Transverse colon (tissue), 4 donors: ENCODE measurements around the gene HAGHL. TPM values are rescaled to one million over a fixed set of nuclear protein-coding genes. Genes with fewer than 3 reads are reported as not detected.
"Not testable (repeated sequence)": the region's sequence is repeated elsewhere in the genome, so short reads cannot be mapped to it uniquely, and the experiment has no call there.

Source experiments
- DNase-seq: peaks from one replicate; pipeline ENCODE4 v3.0.0-alpha.2; 2019
- H3K27ac ChIP-seq, 4 donors: fragments of 200-600 bp; sonication (generic); 2 replicates each; pipeline ENCODE4 v1.5.1; 2016 to 2018; ENCODE audit warnings: inconsistent platforms in 4 of 4
- H3K27me3 ChIP-seq: fragments of 200-600 bp; sonication (generic); 2 replicates; pipeline ENCODE4 v1.5.1; 2017; ENCODE audit warnings: inconsistent platforms
- H3K36me3 ChIP-seq, 4 donors: fragments of 200-600 bp; sonication (generic); 2 replicates each; pipeline ENCODE4 v1.5.1; 2017 to 2019; ENCODE audit warnings: inconsistent platforms in 4 of 4
- H3K4me1 ChIP-seq, 4 donors: fragments of 200-600 bp; sonication (generic); 2 replicates each; pipeline ENCODE4 v1.5.1; 2017 to 2020; ENCODE audit warnings: inconsistent platforms in 4 of 4
- H3K4me3 ChIP-seq, 4 donors: fragments of 200-600 bp; sonication (generic); 1 replicate in 1 of 4; 2 replicates in 3 of 4; pipeline versions ENCODE4 v1.5.1 to v1.6.1; 2017 to 2019; ENCODE audit warnings: inconsistent platforms in 4 of 4
- H3K9me3 ChIP-seq, 2 donors: fragments of 200-600 bp; sonication (generic); 2 replicates each; pipeline ENCODE4 v1.5.1; 2017 to 2019; ENCODE audit warnings: inconsistent platforms in 2 of 2
- CTCF ChIP-seq, 5 experiments: fragments of 200-600 bp in 3 of 5; fragments of 450-650 bp in 2 of 5; sonication (generic) in 3 of 5; IDR thresholded peaks; 1 replicate in 2 of 5; 2 replicates in 3 of 5; pipeline ENCODE4 v1.5.1; 2016 to 2017; ENCODE audit warnings: antibody characterized with exemption in 5 of 5, inconsistent platforms in 3 of 5, mild to moderate bottlenecking in 2 of 5, moderate library complexity in 1 of 5
- EP300 ChIP-seq: sonication (generic); formaldehyde crosslinking; IDR thresholded peaks from one replicate; pipeline ENCODE4 v1.6.1; 2017; ENCODE audit warnings: antibody characterized with exemption, low read depth
- POLR2A ChIP-seq: fragments of 450-650 bp; IDR thresholded peaks from one replicate; pipeline ENCODE4 v1.6.1; 2016; ENCODE audit warnings: antibody characterized with exemption, mild to moderate bottlenecking, moderate library complexity
- POLR2AphosphoS5 ChIP-seq, 3 donors: sonication (generic); formaldehyde crosslinking; IDR thresholded peaks; one replicate each; pipeline ENCODE4 v1.6.1; 2016; ENCODE audit warnings: antibody characterized with exemption in 3 of 3
- WGBS, 2 donors: methylation state at CpG; one replicate each; pipeline ENCODE4 v1.1.5; 2018; ENCODE audit warnings: low coverage in 1 of 2; 5-methylcytosine and 5-hydroxymethylcytosine counted together
- in situ Hi-C, 4 donors: fragments of 200-750 bp; cut with MboI; loops; one replicate each; pipeline versions ENCODE4 v1.15.0 to v1.15.1; 2017; ENCODE audit warnings: low sequenced_read_pairs in 3 of 4, low pct_ligation_motif_present in 1 of 4, low pct_unique_long_range_greater_than_20kb in 1 of 4
- intact Hi-C: fragments of 100-400 bp; cut with DNase I; formaldehyde crosslinking; loops from one replicate; pipeline ENCODE4 v1.15.1; 2023; ENCODE audit warnings: low total_unique reads
- total RNA-seq, 4 donors: library from RNA; depleted of rRNA; stranded (reverse); fragments of >200 nt; gene quantifications; one replicate each; pipeline ENCODE4 v1.1.0, GENCODE V29; 2016

The HAGHL gene
- total RNA-seq, 4 donors from 2014 or later: 1.2 to 12.3 (median 5.5) TPM

DNA sequence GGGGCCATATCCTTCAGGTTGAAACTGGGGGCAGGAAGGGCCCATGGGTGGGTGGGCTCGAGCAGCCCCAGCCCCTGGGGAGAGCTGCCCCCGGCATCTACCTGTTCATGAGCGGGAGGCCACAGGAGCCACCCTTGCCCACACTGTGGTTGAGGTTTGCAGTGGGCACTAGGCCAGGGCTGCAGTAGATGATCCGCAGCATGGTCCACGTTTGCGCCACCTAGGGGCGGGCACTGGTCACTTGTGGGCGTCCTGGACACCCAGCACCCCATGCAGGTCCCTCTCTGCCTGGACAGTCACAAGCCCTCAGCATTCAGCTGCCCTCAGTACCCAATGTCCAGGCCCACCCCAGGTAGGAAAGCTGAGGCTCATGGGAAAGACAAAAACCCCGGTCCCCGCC, 40.9 kb upstream of the HAGHL start:
- H3K27ac ChIP-seq: no peak overlapping the region
- H3K36me3 ChIP-seq: peaks cover 0 to 9% (median 0%) of the 10 kb centered on the region in 4 donors
- 48% methylated on average over 10 of the region's 10 CpGs; no CpG with 5 or more reads in 1 of the 2 donors for WGBS, 2 donors
- peaks cover 40 to 58% (median 53%) of the 10 kb centered on the region in 4 donors for H3K4me1 ChIP-seq
- intact Hi-C loops: no loop called here
- in situ Hi-C loops: no loop called here
- peak; percentile 64 for DNase-seq
- TF ChIP-seq POLR2AphosphoS5 (IDR thresholded peaks at IDR 0.05) (no peak), POLR2A (no peak), EP300 (no peak), CTCF (IDR thresholded peaks at IDR 0.05) (peak; percentile 29 to 53 (median 42))
- H3K4me3 ChIP-seq: no peak overlapping the region
- H3K27me3 ChIP-seq: no peaks in the 10 kb centered on the region
- H3K9me3 ChIP-seq: no peaks in the 10 kb centered on the region

DNA sequence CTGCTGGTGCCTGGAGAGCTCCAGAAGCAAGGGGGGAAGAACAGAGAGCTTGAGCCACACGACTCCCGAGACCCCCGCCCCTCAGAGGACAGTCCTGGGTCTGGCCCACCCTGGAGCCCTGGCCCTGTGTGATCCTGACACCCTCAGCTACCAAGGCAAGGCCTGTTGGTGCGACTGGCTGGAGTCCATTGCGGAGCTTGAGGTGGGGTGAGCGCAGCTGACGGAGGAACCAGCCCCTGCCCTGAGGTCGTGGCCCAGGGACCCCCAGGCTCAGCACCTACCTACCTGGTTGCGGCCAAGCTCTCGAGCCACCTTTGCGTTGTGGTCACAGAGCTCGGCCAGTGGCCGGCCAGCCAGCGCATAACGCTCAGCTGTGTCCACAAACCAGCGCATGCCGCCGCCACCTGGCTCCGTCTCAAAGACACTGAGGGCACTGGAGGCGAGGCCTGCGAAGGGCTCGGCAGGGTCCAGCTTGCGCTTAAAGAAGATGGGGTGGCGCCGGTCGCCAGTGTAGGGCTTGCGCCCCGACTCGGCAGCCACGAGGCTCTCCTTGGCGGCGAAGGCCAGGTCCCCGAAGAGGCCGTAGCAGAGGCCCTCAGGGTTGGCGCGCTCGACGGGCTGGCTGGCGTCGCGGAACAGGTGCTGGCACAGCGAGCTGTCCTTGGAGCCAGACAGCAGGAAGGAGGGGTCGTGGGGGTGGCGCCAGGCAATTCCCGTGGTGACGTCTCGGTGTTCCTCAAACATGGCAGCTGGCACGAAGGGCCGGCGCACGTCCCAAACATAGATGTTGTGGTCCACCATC, 40.2 kb upstream of the HAGHL start:
- Histone ChIP-seq H3K4me1 (peaks cover 33 to 51% (median 46%) of the 10 kb centered on the region in 4 donors), H3K9me3 (no peaks in the 10 kb centered on the region), H3K27ac (no peak overlapping the region), H3K4me3 (no peak overlapping the region), H3K36me3 (peaks cover 0 to 9% (median 0%) of the 10 kb centered on the region in 4 donors), H3K27me3 (peaks cover 2% of the 10 kb centered on the region)
- intact Hi-C loops: no loop called here
- in situ Hi-C loops: no loop called here
- TF ChIP-seq POLR2A (no peak), CTCF (IDR thresholded peaks at IDR 0.05) (no peak), EP300 (no peak), POLR2AphosphoS5 (IDR thresholded peaks at IDR 0.05) (no peak)
- WGBS, 2 donors: 94% methylated on average over 38 of the region's 51 CpGs; no CpG with 5 or more reads in 1 of the 2 donors
- DNase-seq: no peak

GRCh38 chr16:687499-687898, 39.4 kb upstream of the HAGHL start:
- Histone ChIP-seq H3K27me3 (peaks cover 11% of the 10 kb centered on the region), H3K9me3 (no peaks in the 10 kb centered on the region), H3K4me1 (peaks cover 26 to 43% (median 38%) of the 10 kb centered on the region in 4 donors), H3K4me3 (no peak overlapping the region), H3K36me3 (peaks cover 0 to 3% (median 0%) of the 10 kb centered on the region in 4 donors), H3K27ac (no peak overlapping the region)
- no peak for TF ChIP-seq EP300
- TF ChIP-seq POLR2AphosphoS5 (IDR thresholded peaks at IDR 0.05): no peak
- no peak for TF ChIP-seq POLR2A
- in situ Hi-C loops (no loop called here), intact Hi-C loops (no loop called here)
- WGBS, 2 donors: 90% methylated on average over 19 of the region's 19 CpGs; no CpG with 5 or more reads in 1 of the 2 donors
- DNase-seq: no peak

DNA sequence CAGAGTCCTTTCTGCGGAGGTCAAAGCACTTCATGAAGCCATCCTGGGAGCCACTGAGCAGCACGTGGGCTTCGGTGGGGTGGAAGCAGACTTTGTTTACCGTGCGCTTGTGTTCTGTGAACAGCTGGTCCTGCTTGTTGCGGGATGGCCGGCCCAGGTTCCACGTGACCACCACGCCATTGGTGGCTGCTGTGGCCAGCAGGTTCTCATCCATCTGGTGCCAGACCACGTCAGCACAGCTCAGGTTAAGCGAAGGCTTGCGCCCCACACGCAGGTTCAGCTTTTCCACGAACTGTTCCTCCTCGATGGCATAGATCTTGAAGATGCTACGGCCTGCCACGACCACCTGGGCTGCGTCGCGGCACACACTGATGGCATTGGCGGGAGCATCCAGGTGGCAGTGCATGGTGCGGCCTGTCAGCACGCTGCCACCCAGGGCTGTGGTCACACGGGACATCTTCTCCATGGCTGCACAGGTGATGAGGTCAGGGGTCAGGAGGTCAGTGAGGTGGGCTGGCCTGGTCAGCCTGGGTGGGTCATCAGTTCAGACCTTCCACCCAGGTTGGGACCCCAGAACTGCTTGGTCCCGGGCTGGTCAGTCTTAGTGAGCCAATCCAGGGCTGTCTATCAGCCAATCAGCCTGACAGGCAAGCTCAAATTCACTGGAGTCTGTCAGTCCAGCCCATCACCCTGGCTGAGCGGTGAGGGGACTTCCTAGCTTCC, 37.6 kb upstream of the HAGHL start:
- in situ Hi-C loops: no loop called here
- H3K4me1 ChIP-seq: peaks cover 17 to 39% (median 32%) of the 10 kb centered on the region in 4 donors
- intact Hi-C loops: no loop called here
- 20 to 80% methylated on average over 1 to 26 of the region's 26 CpGs for WGBS, 2 donors
- peaks cover 29% of the 10 kb centered on the region for H3K27me3 ChIP-seq
- H3K27ac ChIP-seq: peak overlapping the region; percentile 86 to 95 (median 89)
- H3K36me3 ChIP-seq: no peaks in the 10 kb centered on the region
- no peak for DNase-seq
- peak overlapping the region; percentile 84 to 97 (median 90) for H3K4me3 ChIP-seq
- no peaks in the 10 kb centered on the region for H3K9me3 ChIP-seq
- no peak for TF ChIP-seq POLR2A
- TF ChIP-seq CTCF (IDR thresholded peaks at IDR 0.05): no peak
- no peak for TF ChIP-seq POLR2AphosphoS5 (IDR thresholded peaks at IDR 0.05)
- TF ChIP-seq EP300: no peak

- DNase-seq, H3K27ac ChIP-seq, H3K9me3 ChIP-seq, H3K36me3 ChIP-seq, intact Hi-C loops, H3K4me3 ChIP-seq, in situ Hi-C loops: not testable (repeated sequence)
- 84% methylated on average over 16 of the region's 16 CpGs; no CpG with 5 or more reads in 1 of the 2 donors for WGBS, 2 donors
- H3K4me1 ChIP-seq: peaks cover 21 to 44% (median 39%) of the 10 kb centered on the region in 4 donors
- peaks cover 46% of the 10 kb centered on the region for H3K27me3 ChIP-seq
Measured at GRCh38 chr16:691242-691641, 35.7 kb upstream of the HAGHL start.
